Measurements from ENCODE around the gene AKT3.

The AKT3 gene

DNA sequence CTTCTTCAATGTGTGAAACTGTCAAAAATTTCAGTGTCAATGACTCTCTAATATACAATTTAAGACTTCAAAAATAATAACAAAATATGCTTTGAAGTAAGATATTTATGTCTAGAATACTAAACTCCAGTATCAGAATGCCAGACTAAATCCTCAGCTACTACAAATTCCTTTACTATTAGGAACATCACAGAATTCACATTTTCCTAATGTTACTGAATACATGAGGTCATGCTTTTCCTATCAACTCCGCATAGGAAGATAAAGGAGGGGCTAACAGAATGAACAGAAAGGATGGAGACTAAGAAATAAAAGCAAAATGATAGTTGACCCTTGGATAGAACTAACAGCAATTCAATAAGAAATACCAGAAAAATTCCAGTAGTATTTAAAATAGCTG lies 301.5 kb downstream of the AKT3 start:
- DNase-seq: no peak

DNA sequence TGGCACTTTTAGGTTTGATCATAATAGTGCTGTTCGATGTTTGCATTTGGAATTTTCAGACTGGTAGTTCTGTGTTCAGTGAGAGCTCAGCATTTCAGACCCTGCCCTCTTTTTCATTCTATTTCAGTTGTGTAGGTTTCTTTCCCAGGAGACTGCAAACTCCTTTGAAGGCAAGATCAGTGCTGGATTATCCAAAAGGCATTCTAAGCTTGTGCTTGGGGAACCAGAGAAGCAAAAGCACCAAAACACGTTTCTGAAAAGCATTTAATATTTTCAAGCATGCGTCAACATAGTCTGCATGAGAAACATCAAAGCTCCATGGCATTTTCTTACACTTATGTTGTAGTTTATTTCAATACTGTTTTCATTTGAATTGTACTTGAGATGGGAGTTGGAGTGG lies 302.2 kb downstream of the AKT3 start:
- no peak for DNase-seq

DNA sequence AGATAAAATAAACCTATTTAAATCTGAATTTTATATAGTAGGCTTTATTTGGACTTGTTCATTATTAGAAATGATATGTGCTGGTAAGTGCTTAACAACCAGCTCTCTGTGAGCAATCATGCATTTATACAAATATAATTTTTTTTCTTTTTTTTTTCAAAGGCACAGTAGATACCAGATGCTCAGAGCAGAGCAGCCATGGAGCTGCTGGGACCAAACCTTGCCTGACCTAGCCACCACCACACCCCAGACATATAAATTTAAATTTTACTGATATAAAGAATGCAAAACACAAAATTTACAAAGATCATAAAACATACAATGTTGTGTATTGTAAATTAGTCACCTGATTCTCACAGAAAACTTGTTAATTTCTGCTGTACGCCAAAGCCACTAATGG lies 303.6 kb downstream of the AKT3 start:
- DNase-seq: no peak

DNA sequence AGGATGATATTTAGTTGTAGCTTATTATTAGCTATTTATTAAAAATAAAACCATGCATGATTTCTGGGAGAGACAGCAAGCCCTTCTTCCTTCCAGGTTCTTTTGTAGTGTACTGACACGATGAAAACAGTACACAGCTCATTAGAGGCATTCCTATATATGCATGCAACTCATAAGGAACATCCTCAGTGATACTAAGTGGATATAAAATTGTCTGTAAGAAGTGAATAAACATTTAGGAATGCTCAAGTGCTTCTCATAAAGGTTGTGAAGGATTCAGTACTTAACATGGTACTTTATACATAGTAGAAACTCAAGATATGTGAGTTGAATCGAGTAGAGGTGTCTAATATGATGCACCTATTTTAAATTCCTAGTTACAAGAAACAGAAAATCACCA lies 306.5 kb downstream of the AKT3 start:
- no peak for DNase-seq

DNA sequence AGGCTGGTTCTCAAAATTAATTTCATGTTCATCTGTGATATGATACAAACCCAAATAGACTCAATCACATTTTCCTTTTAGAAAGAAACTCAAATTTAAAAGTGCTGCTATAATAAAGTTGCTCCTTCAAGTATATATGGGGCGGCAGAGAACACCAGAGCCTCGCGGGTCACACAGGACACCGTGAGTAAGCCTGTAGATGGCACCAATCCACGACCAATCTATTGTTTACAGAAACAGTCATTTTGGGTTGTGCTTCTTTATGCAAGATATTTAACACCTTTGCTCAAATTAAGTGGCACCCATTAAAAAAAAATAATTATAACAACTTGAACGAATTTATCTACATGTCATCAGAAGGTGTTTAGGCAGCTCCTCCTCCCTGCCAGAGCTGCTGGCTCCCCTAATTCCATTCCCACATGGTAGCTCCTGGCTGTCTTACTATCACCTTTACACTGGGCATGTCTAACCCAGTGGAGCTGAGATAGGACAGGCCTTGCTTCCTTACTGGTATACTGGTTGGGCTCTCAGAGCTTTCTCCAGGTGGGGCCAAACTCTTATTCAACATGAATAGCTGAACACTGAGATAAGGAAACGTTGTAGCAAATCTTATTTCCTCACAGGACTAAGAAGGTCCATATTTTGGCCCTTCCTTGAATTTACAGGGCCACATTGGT lies 307.2 kb downstream of the AKT3 start:
- DNase-seq: no peak

DNA sequence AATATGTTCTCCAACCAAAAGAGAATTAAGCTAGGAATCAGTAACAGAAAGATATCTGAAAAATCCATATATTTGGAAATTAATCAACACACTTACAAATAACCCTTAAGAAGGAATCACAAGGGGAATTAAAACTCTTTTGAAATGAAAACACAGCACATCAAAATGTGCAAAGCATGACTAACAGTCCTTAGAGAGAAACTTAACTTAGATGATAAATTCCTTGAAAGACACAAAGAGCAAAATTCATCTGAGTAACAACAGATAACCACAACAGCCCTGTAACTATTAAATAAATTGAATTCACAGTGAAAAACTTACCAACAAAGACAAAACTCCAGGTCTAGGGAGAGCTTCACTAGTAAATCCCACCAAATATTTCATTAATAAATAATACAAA lies 310.4 kb downstream of the AKT3 start:
- no peak for DNase-seq

DNA sequence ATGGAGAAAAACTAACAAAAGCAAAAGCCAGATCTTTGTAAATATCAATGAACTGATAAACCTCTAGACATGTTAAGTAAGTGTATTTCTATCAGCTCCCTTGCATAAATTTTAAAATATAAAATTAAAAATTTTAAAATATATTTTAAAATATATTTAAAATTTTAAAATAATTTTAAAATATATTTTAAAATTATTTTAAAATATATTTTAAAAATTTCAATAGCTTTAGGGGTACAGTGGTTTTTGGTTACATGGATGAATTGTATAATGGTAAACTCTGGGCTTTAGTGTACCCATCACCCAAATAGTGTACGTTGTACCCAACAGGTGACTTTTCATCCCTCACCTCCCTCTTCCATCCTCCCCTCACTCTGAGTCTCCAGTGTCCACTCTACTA lies 315.0 kb downstream of the AKT3 start:
- no peak for DNase-seq

DNA sequence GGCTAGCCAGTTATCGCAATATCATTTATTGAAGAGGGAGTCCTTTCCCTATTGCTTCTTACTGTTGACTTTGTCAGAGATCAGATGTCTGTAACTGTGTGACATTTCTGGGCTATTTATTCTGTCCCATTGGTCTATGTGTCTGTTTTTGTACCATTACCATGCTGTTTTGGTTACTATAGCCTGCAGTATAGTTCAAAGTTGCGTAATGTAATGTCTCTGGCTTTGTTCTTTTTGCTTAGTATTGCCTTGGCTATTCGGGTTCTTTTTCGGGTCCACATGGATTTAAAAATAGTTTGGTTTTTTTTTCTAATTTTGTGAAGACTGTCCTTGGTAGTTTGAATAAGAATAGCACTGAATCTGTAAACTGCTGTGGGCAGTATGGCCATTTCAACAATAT lies 320.5 kb downstream of the AKT3 start:
- DNase-seq: no peak

DNA sequence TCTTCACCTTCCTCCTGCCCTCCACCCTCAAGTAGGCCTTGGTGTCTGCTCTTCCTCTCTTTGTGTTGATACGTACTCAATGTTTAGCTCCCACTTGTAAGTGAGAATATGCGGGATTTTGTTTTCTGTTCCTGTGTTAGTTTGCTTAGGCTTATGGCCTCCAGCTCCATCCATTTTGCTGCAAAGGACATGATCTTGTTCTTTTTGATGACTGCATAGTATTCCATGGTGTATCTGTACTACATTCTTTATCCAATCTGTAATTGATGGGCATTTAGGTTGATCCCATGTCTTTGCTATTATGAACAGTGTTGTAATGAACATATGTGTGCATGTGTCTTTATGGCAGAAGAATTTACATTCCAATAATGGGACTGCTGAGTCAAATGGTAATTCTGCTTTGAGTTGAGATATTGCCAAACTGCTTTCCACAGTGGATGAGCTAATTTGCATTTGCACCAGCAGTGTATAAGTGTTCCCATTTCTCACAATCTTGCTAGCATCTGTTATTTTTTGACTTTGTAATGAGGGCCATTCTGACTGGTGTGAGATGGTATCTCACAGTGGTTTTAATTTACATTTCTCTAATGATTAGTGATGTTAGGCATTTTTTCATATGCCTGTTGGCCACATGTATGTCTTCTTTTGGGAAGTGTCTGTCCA lies 321.5 kb downstream of the AKT3 start:
- DNase-seq: no peak

DNA sequence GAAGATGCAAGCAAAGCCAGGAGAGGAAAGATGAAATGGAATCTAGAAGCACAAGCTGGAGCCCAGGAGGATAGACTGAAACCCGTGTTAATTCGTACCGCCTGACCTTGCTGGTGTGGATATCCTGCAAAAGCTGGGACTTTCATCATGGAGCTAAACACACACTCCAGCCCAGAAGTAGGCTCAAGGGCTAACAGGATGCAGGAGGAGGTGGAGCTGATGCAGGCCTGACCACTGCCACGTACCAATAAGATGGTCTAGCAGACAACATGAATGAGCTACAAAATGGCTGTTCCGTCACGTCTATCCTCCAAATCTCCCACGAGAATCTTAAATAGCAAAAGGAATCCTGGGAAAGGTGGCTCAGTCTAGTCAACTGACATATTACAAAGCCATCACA lies 323.9 kb downstream of the AKT3 start:
- no peak for DNase-seq

DNA sequence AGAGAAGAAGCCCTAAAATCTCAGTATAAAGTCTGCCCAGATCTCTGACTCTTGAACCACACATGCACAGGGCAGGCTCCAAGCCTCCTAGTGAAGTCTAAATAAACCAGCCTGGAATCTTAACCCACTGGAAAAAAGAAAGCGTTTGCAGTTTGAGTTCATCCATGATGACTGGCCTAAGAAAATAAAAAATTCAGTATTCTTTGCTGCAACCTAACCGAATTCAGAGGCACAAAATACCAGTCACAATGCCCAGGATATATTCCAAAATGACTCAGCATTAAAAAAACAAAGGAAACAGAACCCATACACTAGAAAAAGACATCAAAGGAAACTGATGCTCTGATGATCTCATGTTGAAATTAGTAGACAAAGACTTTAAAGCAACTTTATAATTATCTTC lies 325.0 kb downstream of the AKT3 start:
- DNase-seq: no peak

DNA sequence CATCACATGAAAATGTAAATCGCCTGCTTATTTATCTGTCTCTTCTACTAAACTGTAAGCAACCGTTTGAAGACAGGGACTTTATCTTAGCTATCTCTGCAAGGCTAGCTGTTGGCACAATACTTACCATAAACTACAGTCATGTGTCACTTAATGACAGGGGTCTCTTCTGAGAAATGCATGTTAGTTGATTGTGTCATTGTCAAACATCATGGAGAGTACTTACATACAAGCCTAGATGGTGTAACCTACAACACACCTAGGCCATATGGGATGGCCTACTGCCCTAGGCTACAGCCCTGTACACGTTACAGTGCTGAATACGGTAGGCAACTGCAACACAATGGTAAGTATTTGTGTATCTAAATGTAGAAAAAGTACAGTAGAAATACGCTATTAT lies 326.3 kb downstream of the AKT3 start:
- DNase-seq: no peak

DNA sequence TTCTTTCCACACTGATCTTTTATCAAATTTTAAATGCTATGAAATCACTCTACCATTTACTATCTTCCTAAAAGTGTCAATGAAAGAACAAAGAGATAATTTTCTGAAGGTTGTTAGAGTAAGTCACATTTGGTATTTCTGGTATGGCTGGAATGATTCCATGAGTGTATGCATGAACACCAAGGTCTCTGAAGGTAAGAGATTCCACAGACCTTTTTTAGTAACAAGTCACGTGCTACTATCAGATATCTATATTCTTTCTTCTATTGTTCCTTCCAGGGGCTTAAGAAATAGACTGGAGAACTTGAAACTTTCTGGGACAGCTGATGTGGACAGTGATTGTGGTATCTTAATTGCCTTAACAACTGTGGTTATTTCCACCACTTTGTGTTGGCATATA lies 329.2 kb downstream of the AKT3 start:
- no peak for DNase-seq

DNA sequence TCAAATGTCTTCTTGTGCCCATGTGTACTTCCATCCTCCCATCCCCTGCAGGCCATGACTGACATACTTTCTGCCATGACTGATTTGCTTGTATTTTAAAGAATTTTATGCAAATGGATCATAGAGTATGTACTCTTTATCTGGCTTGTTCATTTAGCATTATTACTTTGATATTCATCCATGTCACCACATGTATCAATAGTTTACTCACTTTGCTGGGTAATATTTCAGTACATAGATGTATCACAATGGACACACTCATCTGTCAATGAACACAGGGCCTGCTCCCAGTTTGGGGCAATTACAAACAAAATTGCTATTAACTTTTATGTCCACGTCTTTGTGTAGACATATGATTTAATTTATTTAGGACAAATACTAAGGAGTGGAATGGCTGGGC lies 335.1 kb downstream of the AKT3 start:
- no peak for DNase-seq

DNA sequence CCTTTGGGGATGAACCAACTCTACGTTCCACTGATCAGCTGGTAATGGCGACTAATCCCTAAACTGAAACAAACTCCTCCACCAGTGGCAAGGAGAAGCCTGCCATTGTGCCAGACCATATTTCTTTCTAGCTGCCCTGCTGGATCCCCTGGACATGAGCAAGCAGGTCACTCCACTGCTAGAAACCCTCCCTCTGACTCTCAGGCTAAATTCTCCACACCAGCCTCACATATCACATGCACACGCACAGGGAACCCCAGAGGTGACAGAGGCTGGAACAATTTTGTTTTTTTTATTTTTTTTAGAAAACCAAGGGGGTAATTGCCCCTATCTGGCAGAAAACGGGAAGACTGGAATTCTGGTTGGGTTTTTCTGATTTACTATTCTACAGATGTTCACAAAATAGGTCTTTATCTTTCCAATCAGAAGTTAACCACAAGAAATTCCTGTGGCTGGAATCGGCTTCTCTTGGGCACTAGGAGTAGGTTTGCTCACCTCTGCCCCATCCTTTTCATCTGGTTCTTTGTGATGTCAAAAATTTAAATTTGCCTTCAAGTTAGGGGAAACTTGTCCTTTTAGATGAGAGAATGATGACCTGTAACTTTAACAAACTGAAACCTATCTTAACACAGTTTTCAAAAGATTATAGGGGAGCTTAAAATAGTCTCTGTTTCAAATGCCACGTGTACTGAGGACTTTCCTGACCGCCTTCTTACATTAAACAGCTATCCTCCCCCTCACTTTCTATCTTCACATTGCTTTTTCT lies 336.1 kb downstream of the AKT3 start:
- DNase-seq: no peak

DNA sequence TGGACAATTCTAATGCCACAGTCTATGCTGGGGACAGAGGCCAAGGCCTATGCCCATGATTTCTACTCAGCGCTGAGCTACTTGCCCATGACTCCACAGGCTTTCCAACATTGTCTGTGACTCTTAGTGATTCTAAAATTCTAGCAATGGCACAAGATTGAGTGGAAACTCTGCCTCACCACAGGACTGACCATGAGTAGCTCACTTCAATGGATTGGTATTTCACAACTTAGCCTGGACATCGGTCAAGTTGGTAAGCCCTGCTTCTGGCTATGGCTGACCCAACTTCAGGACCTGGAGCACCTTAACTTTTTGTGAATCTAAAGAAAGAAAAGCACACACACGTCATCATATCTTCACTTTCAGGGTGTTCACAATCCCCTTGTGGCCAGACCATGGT lies 339.1 kb downstream of the AKT3 start:
- DNase-seq: no peak

DNA sequence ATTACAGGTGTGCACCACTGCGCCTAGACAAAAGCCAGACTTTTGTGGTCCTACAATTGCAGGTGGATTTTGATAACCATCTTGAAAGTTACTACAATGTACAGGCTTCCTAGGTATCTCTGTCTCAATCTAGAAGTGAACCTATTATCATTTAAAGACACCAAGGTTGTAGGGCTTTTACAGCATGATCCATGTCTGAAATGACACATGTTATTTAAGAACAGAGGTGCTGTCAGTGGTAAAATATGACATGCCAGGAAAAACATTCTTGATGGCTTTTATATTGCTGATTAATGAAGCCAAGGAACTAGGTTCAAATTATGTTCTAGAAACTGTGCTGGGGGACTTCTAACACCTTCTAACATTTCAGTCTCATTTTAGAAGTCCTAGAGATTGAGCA lies 341.1 kb downstream of the AKT3 start:
- no peak for DNase-seq

DNA sequence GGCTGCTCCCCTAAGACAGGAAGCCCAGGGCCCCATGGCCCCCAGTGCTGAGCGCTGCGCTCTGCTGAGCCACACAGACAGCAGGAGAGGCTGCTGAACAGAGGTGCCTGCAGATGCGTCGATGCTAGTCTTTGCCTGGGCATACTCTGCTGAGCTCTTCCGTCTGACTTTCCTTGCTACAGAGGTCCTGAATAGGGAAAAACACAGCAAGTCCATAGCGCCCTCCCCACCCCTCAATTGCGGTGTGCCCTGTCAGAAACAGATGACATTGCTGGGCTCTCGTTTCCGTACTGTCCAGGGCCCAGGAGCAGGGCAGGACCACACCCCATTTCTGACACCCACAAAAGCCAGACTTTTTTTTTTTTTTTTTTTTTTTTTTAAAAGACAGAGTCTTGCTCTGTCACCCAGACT lies 341.7 kb downstream of the AKT3 start:
- DNase-seq: no peak

DNA sequence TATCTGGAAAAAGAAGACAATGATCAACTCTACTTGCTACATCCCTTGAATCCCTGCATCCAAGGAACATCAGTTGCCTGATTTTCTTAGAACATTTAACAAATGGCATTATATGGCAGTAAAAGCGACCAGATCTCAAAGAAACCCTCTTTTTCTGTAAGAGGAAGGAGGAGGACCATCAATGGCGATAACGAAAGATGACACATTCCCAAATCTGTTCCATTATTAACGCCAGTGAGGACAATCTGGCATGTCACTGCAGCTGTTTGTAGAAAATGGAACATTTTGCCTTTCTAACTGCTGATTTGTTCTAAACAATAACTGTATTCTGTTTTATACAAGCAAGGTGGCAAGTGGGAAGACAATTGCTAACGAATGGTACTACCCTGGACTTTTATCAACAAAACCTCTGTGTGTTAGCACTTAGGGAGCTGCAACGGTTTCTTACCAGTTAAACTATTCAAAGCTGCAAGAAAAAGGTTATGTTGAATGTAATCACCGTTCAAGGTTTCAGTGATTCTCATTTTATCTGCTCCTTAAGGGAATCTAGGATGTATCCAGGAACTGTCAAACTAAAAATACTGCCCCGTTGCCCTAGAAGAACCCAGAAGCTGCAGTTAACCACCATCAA lies 342.3 kb downstream of the AKT3 start:
- no peak for DNase-seq

DNA sequence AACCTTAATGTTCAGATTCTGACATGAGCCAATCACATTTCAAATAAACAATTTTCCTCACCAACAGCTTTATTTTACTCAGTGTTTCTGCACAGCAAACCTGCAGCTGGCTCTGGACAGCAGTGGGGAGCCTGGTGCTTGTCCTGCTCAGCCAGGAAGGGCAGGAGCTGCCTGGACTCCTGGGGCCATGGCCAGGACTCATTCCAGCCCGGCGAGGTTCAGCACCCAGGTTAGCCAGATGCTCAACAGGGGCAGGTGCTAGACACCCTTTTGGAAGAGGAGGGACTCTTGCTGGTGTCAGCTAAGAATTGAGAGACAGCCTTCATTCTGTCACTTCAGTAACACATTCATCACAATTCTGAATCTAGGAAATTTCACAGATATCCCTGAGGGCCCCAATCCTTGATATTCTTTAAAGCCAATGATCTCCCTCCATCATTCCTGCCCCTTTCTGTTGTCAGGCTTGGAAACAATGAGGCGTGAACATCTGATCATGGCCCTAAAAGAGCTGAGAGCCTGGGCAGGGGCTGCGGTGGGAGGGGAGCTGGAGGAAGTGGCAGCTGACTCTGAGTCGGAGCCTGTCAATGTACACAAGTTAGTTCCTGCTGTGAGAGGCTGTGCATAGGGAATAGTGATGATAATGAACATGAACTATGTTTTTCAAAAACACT lies 342.9 kb downstream of the AKT3 start:
- DNase-seq: no peak

DNA sequence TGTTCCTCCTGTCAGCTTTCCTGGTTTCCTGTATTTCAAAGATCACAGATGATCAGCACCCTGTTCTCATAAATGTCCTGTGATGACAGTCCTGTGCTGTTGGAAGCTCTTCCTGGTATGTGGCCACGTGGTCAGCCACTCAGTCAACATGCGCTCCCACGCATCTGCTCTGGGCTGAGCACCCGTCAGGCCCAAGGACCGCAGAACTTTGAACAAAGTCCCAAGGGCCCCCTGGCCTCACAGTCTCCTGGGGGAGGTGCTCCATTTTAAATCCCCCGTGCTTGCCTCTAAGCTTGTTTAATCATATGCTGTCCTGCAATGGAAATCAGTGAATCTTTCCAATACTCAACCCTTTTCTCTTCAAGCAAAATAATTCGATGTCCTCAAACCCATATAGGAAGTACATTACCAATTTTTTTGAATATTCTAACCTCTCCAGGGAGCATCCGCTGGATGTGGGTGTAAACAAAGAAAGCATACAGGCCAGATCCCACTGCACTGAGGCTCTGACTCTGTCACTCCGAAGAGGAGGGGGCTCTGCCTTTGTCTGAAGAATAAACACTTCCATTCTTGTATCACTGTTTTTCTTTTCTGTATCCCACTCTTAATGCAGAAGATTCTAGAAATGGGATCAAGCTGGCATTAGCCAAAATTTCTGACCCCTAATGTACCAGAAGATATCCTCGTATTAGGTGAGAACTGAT lies 343.9 kb downstream of the AKT3 start:
- DNase-seq: no peak

DNA sequence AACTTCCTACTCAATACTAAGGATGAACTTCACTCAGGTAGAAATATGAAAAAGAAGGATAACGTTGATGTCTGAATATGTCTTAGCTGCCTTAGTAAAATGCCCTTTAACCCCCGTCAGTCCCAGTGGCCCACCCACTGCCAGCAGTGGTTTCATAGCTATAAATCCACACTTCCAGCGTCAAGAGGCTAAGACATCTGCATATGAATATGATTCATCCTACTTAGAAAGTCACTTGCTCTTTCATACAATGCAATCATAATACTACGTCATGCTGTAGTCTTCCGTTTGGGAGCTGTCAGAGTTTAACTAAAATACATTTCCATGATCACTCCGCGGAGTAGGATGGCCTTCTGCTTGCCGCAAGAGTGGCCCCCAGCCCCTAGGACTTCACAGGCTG lies 346.9 kb downstream of the AKT3 start:
- no peak for DNase-seq

DNA sequence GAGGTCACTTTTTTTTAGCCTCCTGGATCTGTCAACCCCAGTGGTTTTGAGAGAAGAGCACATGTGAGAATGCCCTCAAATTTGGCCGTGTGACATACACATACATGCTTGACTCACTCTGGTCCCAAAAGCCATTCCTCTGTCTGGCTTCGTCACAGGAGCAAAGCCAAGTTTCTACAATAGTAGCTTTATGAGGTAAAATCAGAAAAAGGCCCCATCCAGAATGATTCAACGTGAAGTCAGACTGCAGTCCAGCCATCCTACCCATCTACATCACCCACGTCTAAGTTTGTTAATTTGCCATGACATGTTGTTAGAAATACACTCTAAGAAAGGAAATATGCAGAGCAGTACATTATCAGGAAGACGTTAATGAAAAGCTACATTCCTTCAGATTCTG lies 349.0 kb downstream of the AKT3 start:
- DNase-seq: no peak

Measured in right forelimb (tissue), 1 donor.